NB4 (cell line): ENCODE data around the gene GPR137B.

Experiments used
- DNase-seq: peaks from one replicate; pipeline ENCODE4 v3.0.0; 2010; ENCODE audit warnings: low read depth
- H3K4me3 ChIP-seq: one replicate; pipeline ENCODE4 v1.5.1; 2011; ENCODE audit warnings: mild to moderate bottlenecking, low read depth, low read length, moderate library complexity
- MAX ChIP-seq: IDR thresholded peaks from 2 replicates; pipeline ENCODE4 v1.6.1; 2011; ENCODE audit warnings: low read depth, low read length
- MYC ChIP-seq: IDR thresholded peaks from 2 replicates; pipeline ENCODE4 v1.6.1; 2011; ENCODE audit warnings: low read depth, low read length
- POLR2A ChIP-seq: IDR thresholded peaks from 2 replicates; pipeline ENCODE4 v1.6.1; 2011; ENCODE audit warnings: mild to moderate bottlenecking; ENCODE audit not compliant: insufficient read length; ENCODE audit errors: extremely low read depth
- TF ChIP-seq, protein P1 (sequence below): IDR thresholded peaks from one replicate; pipeline ENCODE4 v1.5.1; 2012; ENCODE audit warnings: low read depth, low read length

The GPR137B gene

DNA sequence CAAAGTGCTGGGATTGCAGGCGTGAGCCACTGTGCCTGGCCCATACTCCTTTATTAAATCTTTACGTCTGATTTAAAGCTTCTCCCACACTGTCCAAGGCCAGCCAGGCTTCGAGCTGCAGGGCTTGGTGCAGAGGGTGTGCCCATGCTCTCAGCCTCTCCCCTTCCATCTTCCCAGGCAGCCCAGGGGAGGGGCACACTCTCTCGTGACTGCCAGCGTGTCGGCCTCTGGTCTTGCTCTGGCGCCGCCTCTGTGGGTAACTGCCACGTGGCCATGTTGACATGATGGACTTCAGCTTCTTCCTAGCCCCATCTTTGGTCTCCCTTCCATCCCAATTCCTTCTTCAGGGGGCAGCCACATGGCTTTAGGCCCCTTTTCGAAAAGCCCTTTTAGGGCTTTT, 4.7 kb downstream of the GPR137B start:
- no peak for DNase-seq
- H3K4me3 ChIP-seq = no peak overlapping the region
- no peak for TF ChIP-seq POLR2A
- TF ChIP-seq, protein P1, sequence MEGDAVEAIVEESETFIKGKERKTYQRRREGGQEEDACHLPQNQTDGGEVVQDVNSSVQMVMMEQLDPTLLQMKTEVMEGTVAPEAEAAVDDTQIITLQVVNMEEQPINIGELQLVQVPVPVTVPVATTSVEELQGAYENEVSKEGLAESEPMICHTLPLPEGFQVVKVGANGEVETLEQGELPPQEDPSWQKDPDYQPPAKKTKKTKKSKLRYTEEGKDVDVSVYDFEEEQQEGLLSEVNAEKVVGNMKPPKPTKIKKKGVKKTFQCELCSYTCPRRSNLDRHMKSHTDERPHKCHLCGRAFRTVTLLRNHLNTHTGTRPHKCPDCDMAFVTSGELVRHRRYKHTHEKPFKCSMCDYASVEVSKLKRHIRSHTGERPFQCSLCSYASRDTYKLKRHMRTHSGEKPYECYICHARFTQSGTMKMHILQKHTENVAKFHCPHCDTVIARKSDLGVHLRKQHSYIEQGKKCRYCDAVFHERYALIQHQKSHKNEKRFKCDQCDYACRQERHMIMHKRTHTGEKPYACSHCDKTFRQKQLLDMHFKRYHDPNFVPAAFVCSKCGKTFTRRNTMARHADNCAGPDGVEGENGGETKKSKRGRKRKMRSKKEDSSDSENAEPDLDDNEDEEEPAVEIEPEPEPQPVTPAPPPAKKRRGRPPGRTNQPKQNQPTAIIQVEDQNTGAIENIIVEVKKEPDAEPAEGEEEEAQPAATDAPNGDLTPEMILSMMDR = no peak
- no peak for TF ChIP-seq MYC
- TF ChIP-seq MAX = no peak

DNA sequence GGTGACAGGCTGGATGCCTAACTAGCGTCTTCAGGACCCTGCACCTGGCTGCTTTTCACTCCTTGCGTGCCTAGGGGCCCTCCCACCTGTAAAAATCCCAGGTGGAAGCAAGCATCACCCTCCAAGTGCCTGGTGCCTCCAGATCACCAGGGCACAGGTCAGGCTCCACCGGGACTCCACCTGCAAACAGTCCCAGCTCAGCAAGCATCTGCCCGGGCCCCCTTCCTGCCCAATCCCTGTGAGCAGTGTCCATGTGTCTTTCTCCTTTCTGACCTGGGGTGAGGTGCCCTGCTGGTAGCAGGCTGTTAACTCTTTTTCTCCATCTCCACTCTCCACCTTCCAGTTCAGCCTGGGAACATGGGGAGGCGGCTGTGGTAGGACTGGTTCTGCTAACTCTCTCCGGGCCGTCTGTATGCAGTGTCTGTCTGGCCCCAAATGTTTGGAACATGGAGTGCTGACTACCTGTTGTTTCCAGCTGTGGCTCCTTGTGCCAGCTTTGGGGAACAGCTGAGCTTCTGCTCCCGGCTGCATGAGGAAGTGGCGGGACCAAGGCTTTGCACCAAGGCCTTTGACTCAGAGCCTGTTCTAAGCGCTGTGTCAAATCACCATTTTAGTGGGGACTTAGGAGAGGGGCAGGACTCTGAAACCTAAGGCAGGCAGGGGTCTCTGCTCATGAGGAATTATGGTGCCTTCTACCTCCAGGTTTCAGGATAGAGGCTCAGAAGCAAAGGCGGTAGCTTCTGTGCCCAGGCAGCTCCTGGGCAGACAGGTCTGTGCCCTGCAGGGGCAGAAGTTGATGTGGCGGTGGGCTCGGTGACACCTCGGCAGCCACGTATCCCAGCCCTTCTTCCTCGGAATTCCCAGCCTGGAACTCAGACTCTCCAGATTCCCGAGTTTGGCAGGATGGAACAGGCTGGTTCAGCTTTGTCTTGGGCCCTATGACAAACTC, 5.5 kb downstream of the GPR137B start:
- no peak for DNase-seq
- H3K4me3 ChIP-seq = no peak overlapping the region
- TF ChIP-seq, protein P1 = no peak
- TF ChIP-seq POLR2A (no peak), MYC (no peak), MAX (no peak)

DNA sequence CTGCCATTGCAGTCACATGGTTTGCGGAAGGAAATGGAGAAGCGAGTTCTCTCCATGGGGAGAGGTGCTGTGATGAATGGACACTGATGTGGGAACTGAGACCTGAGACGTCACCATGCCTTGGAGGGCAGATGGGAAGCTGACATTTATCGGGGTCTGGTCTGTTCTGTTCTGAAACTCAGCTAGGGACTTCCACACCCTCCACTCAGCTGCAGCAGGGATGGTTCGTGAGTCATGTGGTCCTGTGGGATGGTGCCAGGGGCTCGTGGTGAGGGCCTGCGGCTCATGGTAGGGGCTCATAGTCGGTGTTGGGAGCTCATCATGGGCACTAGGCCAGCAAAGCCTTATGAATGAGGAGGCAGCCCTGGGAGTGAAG, 6.1 kb downstream of the GPR137B start:
- TF ChIP-seq MAX (no peak), POLR2A (no peak), MYC (no peak)
- TF ChIP-seq, protein P1 = no peak
- H3K4me3 ChIP-seq = no peak overlapping the region
- no peak for DNase-seq

GRCh38 chr1:236149003-236149595, 6.8 kb downstream of the GPR137B start:
- no peak overlapping the region for H3K4me3 ChIP-seq
- no peak for DNase-seq
- TF ChIP-seq, protein P1 = no peak
- TF ChIP-seq POLR2A (no peak), MAX (no peak), MYC (no peak)

DNA sequence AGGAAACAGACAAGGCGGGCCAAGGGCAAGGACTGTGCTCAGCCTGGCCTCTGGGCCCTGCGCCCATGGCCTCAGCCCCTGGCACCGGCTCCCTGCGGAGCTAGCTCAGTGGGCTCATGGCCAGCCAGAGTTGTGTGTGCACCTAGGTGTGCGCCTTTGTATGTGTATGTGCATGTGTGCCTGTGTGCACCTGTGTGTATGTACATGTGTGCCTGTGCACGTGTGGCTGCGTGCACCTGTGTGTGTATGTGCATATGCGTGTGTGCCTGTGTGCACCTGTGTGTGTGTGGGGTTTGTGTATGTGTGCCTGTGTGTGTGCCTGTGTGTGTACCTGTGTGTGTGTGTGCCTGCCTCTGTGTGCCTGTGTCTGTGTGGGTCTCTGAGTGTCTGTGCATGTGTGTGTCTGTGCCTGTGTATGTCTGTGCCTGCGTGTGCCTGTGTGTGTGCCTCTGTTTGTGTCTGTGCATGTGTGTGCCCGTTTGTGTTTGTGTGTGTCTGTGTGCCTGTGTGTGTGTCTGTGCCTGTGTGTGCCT, 7.4 kb downstream of the GPR137B start:
- TF ChIP-seq, protein P1 = no peak
- TF ChIP-seq MAX = no peak
- DNase-seq = no peak
- H3K4me3 ChIP-seq = no peak overlapping the region
